Medulla oblongata (tissue), 1 donor: ENCODE data around the gene PFKFB4.

Experiments
- DNase-seq: peaks from one replicate; pipeline ENCODE4 v3.0.0-alpha.2; 2015; ENCODE audit errors: extremely low spot score

Gene PFKFB4

GRCh38 chr3:48556796-48557626 is at the start of gene PFKFB4:
Gene PFKFB4, minus strand, starts transcription at chr3:48556803. Its CDS starts 26 bp downstream, at chr3:48556777.
- DNase-seq: peak; percentile 99

GRCh38 chr3:48601622-48601994 is 45.0 kb upstream of the PFKFB4 start:
- no peak for DNase-seq

GRCh38 chr3:48600711-48601621 is 44.4 kb upstream of the PFKFB4 start:
- DNase-seq: no peak

GRCh38 chr3:48599509-48600285 is 43.1 kb upstream of the PFKFB4 start:
- no peak for DNase-seq

GRCh38 chr3:48599077-48599501 is 42.5 kb upstream of the PFKFB4 start:
- no peak for DNase-seq

GRCh38 chr3:48598323-48599076 is 41.9 kb upstream of the PFKFB4 start:
- peak; percentile 21 for DNase-seq

- no peak for DNase-seq
Observed at GRCh38 chr3:48597408-48597800, 40.8 kb upstream of the PFKFB4 start.

- no peak for DNase-seq
Observed at GRCh38 chr3:48596676-48597407, 40.2 kb upstream of the PFKFB4 start.

- DNase-seq: no peak
Observed at GRCh38 chr3:48596157-48596556, 39.6 kb upstream of the PFKFB4 start.

- DNase-seq: no peak
Observed at GRCh38 chr3:48595526-48596121, 39.0 kb upstream of the PFKFB4 start.

GRCh38 chr3:48595075-48595525 is 38.5 kb upstream of the PFKFB4 start, which contains the start of gene COL7A1:
Gene COL7A1, minus strand, starts transcription at chr3:48595329. Its CDS starts 170 bp downstream, at chr3:48595159.
- DNase-seq: no peak

GRCh38 chr3:48594417-48595049 is 37.9 kb upstream of the PFKFB4 start:
- DNase-seq: no peak

- DNase-seq: no peak
Observed at GRCh38 chr3:48593337-48593736, 36.7 kb upstream of the PFKFB4 start.

- no peak for DNase-seq
Observed at GRCh38 chr3:48592519-48593087, 36.0 kb upstream of the PFKFB4 start.

- DNase-seq: no peak
Observed at GRCh38 chr3:48591886-48592518, 35.4 kb upstream of the PFKFB4 start.

GRCh38 chr3:48591436-48591835 is 34.8 kb upstream of the PFKFB4 start:
- DNase-seq: no peak

- no peak for DNase-seq
Observed at GRCh38 chr3:48588230-48588629, 31.6 kb upstream of the PFKFB4 start.

- no peak for DNase-seq
Observed at GRCh38 chr3:48587686-48588085, 31.1 kb upstream of the PFKFB4 start.
